Activated CD8-positive, alpha-beta T cell treated with anti-CD3 and anti-CD28 coated beads for 36 hours (primary cell): ENCODE data around the gene OR5H2. TPM values are rescaled to one million over a fixed set of nuclear protein-coding genes. Genes with fewer than 3 reads are reported as not detected.

Experiments used
- ATAC-seq: fragments of 200-7000 bp; cut with Tn5 transposase; one replicate; pipeline ENCODE4 v1.10.0; 2021; ENCODE audit warnings: mild to moderate bottlenecking, moderate library complexity
- CTCF ChIA-PET: fragments of 350-600 bp; sonication (Branson Sonifier 250); formaldehyde crosslinking; loops from one replicate; lab custom pipeline; 2021; ENCODE audit warnings: antibody characterized with exemption; lab: Charles Lee
- POLR2A ChIA-PET: fragments of 350-600 bp; sonication (Branson Sonifier 250); formaldehyde crosslinking; loops from one replicate; lab custom pipeline; 2021; ENCODE audit warnings: antibody characterized with exemption; lab: Charles Lee
- DNase-seq: peaks from one replicate; pipeline ENCODE4 v3.0.0-alpha.2; 2020
- H3K27ac Mint-ChIP-seq: one replicate; pipeline ENCODE4 v1.8.0; 2021; ENCODE audit warnings: mild to moderate bottlenecking, mixed read lengths
- H3K27me3 Mint-ChIP-seq: one replicate; pipeline ENCODE4 v1.8.0; 2021; ENCODE audit warnings: mixed read lengths
- H3K36me3 Mint-ChIP-seq: one replicate; pipeline ENCODE4 v1.8.0; 2021; ENCODE audit warnings: low read depth, mixed read lengths
- H3K4me1 Mint-ChIP-seq: one replicate; pipeline ENCODE4 v1.8.0; 2021; ENCODE audit warnings: low read depth, mixed read lengths
- H3K4me3 Mint-ChIP-seq: one replicate; pipeline ENCODE4 v1.8.0; 2021; ENCODE audit warnings: mild to moderate bottlenecking, moderate library complexity, mixed read lengths
- H3K9me3 Mint-ChIP-seq: one replicate; pipeline ENCODE4 v1.8.0; 2021; ENCODE audit warnings: mixed read lengths
- CTCF ChIP-seq: fragments of 200-600 bp; IDR thresholded peaks from one replicate; pipeline ENCODE4 v1.8.0; 2022; ENCODE audit warnings: antibody characterized with exemption, mild to moderate bottlenecking
- intact Hi-C: fragments of 100-400 bp; cut with micrococcal nuclease; formaldehyde crosslinking; loops from one replicate; pipeline ENCODE4 v1.10.0; 2022
- total RNA-seq, 2 experiments: library from RNA; stranded (reverse); gene quantifications; one replicate each; pipeline ENCODE4 v1.2.3, GENCODE V29; 2021

OR5H2 gene
- total RNA-seq, 2 experiments from 2014 or later: not detected

- intact Hi-C loops: no loop called here
- TF ChIP-seq CTCF: no peak
- no peak for DNase-seq
- Mint-ChIP-seq H3K9me3 (no peaks in the 10 kb centered on the region), H3K4me1 (no peaks in the 10 kb centered on the region), H3K27ac (no peak overlapping the region), H3K4me3 (no peak overlapping the region), H3K36me3 (no peaks in the 10 kb centered on the region), H3K27me3 (peaks cover 10% of the 10 kb centered on the region)
- ChIA-PET POLR2A (no interaction called here), CTCF (no interaction called here)
- no peak for ATAC-seq
Measured at GRCh38 chr3:98322686-98323085, 40.4 kb downstream of the OR5H2 start.

GRCh38 chr3:98323425-98323824, 41.1 kb downstream of the OR5H2 start:
- DNase-seq: no peak
- no peaks in the 10 kb centered on the region for H3K36me3 Mint-ChIP-seq
- H3K9me3 Mint-ChIP-seq: no peaks in the 10 kb centered on the region
- H3K27me3 Mint-ChIP-seq: peaks cover 12% of the 10 kb centered on the region
- intact Hi-C loops: no loop called here
- TF ChIP-seq CTCF: no peak
- H3K4me3 Mint-ChIP-seq: no peak overlapping the region
- no peak for ATAC-seq
- no peaks in the 10 kb centered on the region for H3K4me1 Mint-ChIP-seq
- CTCF ChIA-PET: interaction anchor here (1.0 kb wide), 1 partner anchor 283 kb away, joined by 4 read pairs; no protein-coding TSS in a partner anchor
- H3K27ac Mint-ChIP-seq: no peak overlapping the region
- POLR2A ChIA-PET: no interaction called here

GRCh38 chr3:98325055-98325454, 42.8 kb downstream of the OR5H2 start:
- CTCF ChIA-PET: no interaction called here
- Mint-ChIP-seq H3K4me1 (no peaks in the 10 kb centered on the region), H3K27me3 (peaks cover 12% of the 10 kb centered on the region), H3K36me3 (no peaks in the 10 kb centered on the region), H3K9me3 (no peaks in the 10 kb centered on the region), H3K4me3 (no peak overlapping the region), H3K27ac (no peak overlapping the region)
- TF ChIP-seq CTCF: no peak
- POLR2A ChIA-PET: interaction anchor here (0.6 kb wide), 1 partner anchor 19 kb away, joined by 6 read pairs; no protein-coding TSS in a partner anchor
- ATAC-seq (no peak), DNase-seq (no peak)
- intact Hi-C loops: no loop called here

GRCh38 chr3:98326105-98326893, 44.0 kb downstream of the OR5H2 start:
- no peaks in the 10 kb centered on the region for H3K36me3 Mint-ChIP-seq
- no peak overlapping the region for H3K27ac Mint-ChIP-seq
- H3K4me1 Mint-ChIP-seq: no peaks in the 10 kb centered on the region
- ChIA-PET CTCF (interaction anchor here (1.1 kb wide), 1 partner anchor 286 kb away, joined by 5 read pairs; no protein-coding TSS in a partner anchor), POLR2A (no interaction called here)
- ATAC-seq: no peak
- no peak for DNase-seq
- intact Hi-C loops: no loop called here
- H3K9me3 Mint-ChIP-seq: no peaks in the 10 kb centered on the region
- H3K4me3 Mint-ChIP-seq: no peak overlapping the region
- no peak for TF ChIP-seq CTCF
- H3K27me3 Mint-ChIP-seq: peaks cover 14% of the 10 kb centered on the region

- POLR2A ChIA-PET: no interaction called here
- no peaks in the 10 kb centered on the region for H3K4me1 Mint-ChIP-seq
Measured at GRCh38 chr3:98326945-98327344, 44.6 kb downstream of the OR5H2 start.

More at GRCh38 chr3:98326945-98327344, 44.6 kb downstream of the OR5H2 start:
- CTCF ChIA-PET: no interaction called here
- no peak for TF ChIP-seq CTCF
- ATAC-seq (peak; percentile 52), DNase-seq (no peak)
- no peak overlapping the region for H3K27ac Mint-ChIP-seq
- no peak overlapping the region for H3K4me3 Mint-ChIP-seq
- peaks cover 17% of the 10 kb centered on the region for H3K27me3 Mint-ChIP-seq
- H3K9me3 Mint-ChIP-seq: no peaks in the 10 kb centered on the region
- intact Hi-C loops: no loop called here
- H3K36me3 Mint-ChIP-seq: no peaks in the 10 kb centered on the region
